Adrenal gland (tissue), 5 donors: ENCODE measurements around the gene CSAG1.
"Not testable (repeated sequence)": the region's sequence is repeated elsewhere in the genome, so short reads cannot be mapped to it uniquely, and the experiment has no call there.

Experiments used
- POLR2A ChIP-seq, 2 donors: fragments of 450-650 bp; IDR thresholded peaks; one replicate each; pipeline ENCODE4 v1.6.1; 2017; ENCODE audit warnings: antibody characterized with exemption in 2 of 2, mild to moderate bottlenecking in 2 of 2, moderate library complexity in 1 of 2
- TF ChIP-seq, protein P1 (sequence below), 6 experiments: fragments of 450-650 bp in 4 of 6; fragments of 200-600 bp in 2 of 6; sonication (generic) in 1 of 6; IDR thresholded peaks; 1 replicate in 5 of 6; 2 replicates in 1 of 6; pipeline versions ENCODE4 v1.5.1 to v1.8.0; 2016 to 2021; ENCODE audit warnings: antibody characterized with exemption in 6 of 6, mild to moderate bottlenecking in 2 of 6, moderate library complexity in 1 of 6
- donor health status: DM: no; HTN: no; CAD: no.

DNA sequence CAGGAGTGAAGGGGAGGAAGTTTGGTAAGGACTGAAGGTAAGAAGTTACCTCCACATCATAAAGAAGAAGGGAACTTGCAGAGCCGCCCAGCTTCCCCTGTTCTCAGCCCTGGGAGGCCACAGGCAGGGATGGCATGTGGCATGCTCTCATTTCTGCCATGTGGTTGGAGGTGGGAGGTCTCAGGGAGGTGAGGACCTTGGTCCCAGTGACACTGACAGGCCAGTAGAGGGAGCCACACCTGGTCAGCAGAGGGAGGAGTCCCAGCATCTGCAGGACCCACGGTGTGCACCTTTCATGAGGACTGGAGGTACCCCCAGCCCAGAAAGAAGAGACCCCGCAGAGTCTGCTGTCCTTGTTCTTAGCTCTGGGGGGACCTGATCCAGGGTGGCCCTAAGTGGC is 52.5 kb downstream of the CSAG1 start:
- TF ChIP-seq, protein P1, sequence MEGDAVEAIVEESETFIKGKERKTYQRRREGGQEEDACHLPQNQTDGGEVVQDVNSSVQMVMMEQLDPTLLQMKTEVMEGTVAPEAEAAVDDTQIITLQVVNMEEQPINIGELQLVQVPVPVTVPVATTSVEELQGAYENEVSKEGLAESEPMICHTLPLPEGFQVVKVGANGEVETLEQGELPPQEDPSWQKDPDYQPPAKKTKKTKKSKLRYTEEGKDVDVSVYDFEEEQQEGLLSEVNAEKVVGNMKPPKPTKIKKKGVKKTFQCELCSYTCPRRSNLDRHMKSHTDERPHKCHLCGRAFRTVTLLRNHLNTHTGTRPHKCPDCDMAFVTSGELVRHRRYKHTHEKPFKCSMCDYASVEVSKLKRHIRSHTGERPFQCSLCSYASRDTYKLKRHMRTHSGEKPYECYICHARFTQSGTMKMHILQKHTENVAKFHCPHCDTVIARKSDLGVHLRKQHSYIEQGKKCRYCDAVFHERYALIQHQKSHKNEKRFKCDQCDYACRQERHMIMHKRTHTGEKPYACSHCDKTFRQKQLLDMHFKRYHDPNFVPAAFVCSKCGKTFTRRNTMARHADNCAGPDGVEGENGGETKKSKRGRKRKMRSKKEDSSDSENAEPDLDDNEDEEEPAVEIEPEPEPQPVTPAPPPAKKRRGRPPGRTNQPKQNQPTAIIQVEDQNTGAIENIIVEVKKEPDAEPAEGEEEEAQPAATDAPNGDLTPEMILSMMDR (IDR thresholded peaks at IDR 0.05) = not testable (repeated sequence)
- TF ChIP-seq POLR2A (IDR thresholded peaks at IDR 0.05) = not testable (repeated sequence)
